SH-SY5Y (cell line): ENCODE measurements around the gene LFNG.

Experiments used
- GATA2 ChIP-seq: IDR thresholded peaks from 2 replicates; pipeline ENCODE4 v1.6.1; 2011; ENCODE audit warnings: mild to moderate bottlenecking, low read depth, low read length
- GATA3 ChIP-seq: IDR thresholded peaks from 2 replicates; pipeline ENCODE4 v1.6.1; 2011; ENCODE audit warnings: low read depth, mild to moderate bottlenecking, low read length, moderate library complexity

GRCh38 chr7:2508327-2509215 is 11.0 kb upstream of the LFNG start:
- TF ChIP-seq GATA3: no peak
- TF ChIP-seq GATA2: no peak
